ENCODE data around the gene KCNIP4. TPM values are rescaled to one million over a fixed set of nuclear protein-coding genes. Genes with fewer than 3 reads are reported as not detected.

Gene KCNIP4
- total and polyA plus RNA-seq, 2 donors from 2014 or later, result 9.8 to 43.9 TPM

GRCh38 chr4:21806991-21807390 lies 141.6 kb downstream of the KCNIP4 start:
- FAIRE-seq, result no peak
- TF ChIP-seq CTCF (IDR thresholded peaks at IDR 0.05; ENCODE audit: borderline replicate concordance, extremely low read depth, insufficient read depth), result no peak
- Histone ChIP-seq H3K36me3 (ENCODE audit: control insufficient read depth in 2 of 3, insufficient read depth in 3 of 3, low read length in 3 of 3) (no peaks in the 10 kb centered on the region), H3K4me1 (ENCODE audit: control insufficient read depth in 2 of 3, insufficient read depth in 2 of 3, low read depth in 1 of 3, low read length in 3 of 3) (no peaks in the 10 kb centered on the region), H3K9me3 (ENCODE audit: control insufficient read depth in 2 of 3, insufficient read depth in 1 of 3, low read length in 3 of 3) (no peaks in the 10 kb centered on the region), H3K9ac (ENCODE audit: low read length in 3 of 3) (no peak overlapping the region), H3K4me3 (ENCODE audit: low read length in 3 of 3) (no peak overlapping the region), H3K27ac (ENCODE audit: low read depth in 2 of 2, low read length in 2 of 2) (no peak overlapping the region), H3K27me3 (ENCODE audit: control insufficient read depth, insufficient read depth, low read length) (no peaks in the 10 kb centered on the region)
- intact Hi-C loops (cut with DNase I), result no loop called here
- DNase-seq, result no peak

- Histone ChIP-seq H3K9ac (ENCODE audit: low read length in 3 of 3) (no peak overlapping the region), H3K27ac (ENCODE audit: low read depth in 2 of 2, low read length in 2 of 2) (no peak overlapping the region), H3K36me3 (ENCODE audit: control insufficient read depth in 2 of 3, insufficient read depth in 3 of 3, low read length in 3 of 3) (no peaks in the 10 kb centered on the region)
These were observed 146.2 kb downstream of the KCNIP4 start for GRCh38 chr4:21802406-21802805.

GRCh38 chr4:21801661-21802385 lies 146.7 kb downstream of the KCNIP4 start:
- Histone ChIP-seq H3K9me3 (ENCODE audit: control insufficient read depth in 2 of 3, insufficient read depth in 1 of 3, low read length in 3 of 3) (no peaks in the 10 kb centered on the region), H3K4me3 (ENCODE audit: low read length in 3 of 3) (no peak overlapping the region), H3K36me3 (ENCODE audit: control insufficient read depth in 2 of 3, insufficient read depth in 3 of 3, low read length in 3 of 3) (no peaks in the 10 kb centered on the region), H3K27me3 (ENCODE audit: control insufficient read depth, insufficient read depth, low read length) (no peaks in the 10 kb centered on the region), H3K27ac (ENCODE audit: low read depth in 2 of 2, low read length in 2 of 2) (no peak overlapping the region), H3K4me1 (ENCODE audit: control insufficient read depth in 2 of 3, insufficient read depth in 2 of 3, low read depth in 1 of 3, low read length in 3 of 3) (no peaks in the 10 kb centered on the region), H3K9ac (ENCODE audit: low read length in 3 of 3) (no peak overlapping the region)
- no peak for TF ChIP-seq CTCF (IDR thresholded peaks at IDR 0.05; ENCODE audit: borderline replicate concordance, extremely low read depth, insufficient read depth)
- no peak for FAIRE-seq
- intact Hi-C loops (cut with DNase I), result no loop called here
- no peak for DNase-seq

More at GRCh38 chr4:21802406-21802805, 146.2 kb downstream of the KCNIP4 start:
- no peaks in the 10 kb centered on the region for H3K9me3 ChIP-seq (ENCODE audit: control insufficient read depth in 2 of 3, insufficient read depth in 1 of 3, low read length in 3 of 3)
- no peak for FAIRE-seq
- no peaks in the 10 kb centered on the region for H3K4me1 ChIP-seq (ENCODE audit: control insufficient read depth in 2 of 3, insufficient read depth in 2 of 3, low read depth in 1 of 3, low read length in 3 of 3)
- TF ChIP-seq CTCF (IDR thresholded peaks at IDR 0.05; ENCODE audit: borderline replicate concordance, extremely low read depth, insufficient read depth), result no peak
- H3K4me3 ChIP-seq (ENCODE audit: low read length in 3 of 3), result no peak overlapping the region
- no peaks in the 10 kb centered on the region for H3K27me3 ChIP-seq (ENCODE audit: control insufficient read depth, insufficient read depth, low read length)
- intact Hi-C loops (cut with DNase I), result no loop called here
- DNase-seq, result no peak

Data from kidney (tissue), 14 donors.